ENCODE results near the gene VARS2.
A peak's percentile ranks its signal among the peaks of the same experiment; 100 is the strongest.
"Not testable (repeated sequence)": the region's sequence is repeated elsewhere in the genome, so short reads cannot be mapped to it uniquely, and the experiment has no call there.

VARS2 gene

DNA sequence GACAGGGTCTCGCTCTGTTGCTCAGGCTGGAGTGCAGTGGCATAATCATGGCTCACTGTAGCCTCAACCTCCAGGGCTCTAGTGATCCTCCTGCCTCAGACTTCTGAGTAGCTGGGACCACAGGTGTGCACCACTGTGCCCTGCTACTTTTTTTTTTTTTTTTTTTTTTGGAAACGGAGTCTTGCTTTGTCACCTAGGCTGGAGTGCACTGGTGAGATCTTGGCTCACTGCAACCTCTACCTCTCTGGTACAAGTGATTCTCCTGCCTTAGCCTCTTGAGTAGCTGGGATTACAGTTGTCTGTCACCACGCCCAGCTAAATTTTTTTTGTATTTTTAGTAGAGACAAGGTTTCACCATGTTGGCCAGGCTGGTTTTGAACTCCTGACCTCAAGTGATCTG lies 13.0 kb downstream of the VARS2 start:
- DNase-seq (ENCODE audit: low read depth in 4 of 4, low spot score in 1 of 4), result not testable (repeated sequence)

DNA sequence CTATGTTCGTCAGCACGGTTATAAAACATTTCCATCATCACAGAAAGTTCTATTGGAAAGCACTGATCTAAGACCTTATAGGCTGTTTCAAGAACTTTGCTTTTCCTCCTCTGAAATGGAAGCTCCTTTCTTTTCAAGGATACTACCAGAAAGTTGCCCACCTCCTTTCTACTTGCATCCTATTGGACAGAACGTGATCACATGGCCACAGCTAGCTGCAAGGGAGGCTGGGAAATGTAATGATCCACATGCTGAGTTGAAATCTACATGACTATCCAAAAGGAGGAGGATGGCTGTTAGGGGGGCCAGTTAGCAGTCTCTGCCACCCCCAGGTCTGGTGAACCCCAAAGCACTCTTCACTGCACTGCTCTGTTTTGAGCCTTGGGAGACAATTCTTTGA lies 14.6 kb downstream of the VARS2 start:
- DNase-seq (ENCODE audit: low read depth in 4 of 4, low spot score in 1 of 4), result no peak

DNA sequence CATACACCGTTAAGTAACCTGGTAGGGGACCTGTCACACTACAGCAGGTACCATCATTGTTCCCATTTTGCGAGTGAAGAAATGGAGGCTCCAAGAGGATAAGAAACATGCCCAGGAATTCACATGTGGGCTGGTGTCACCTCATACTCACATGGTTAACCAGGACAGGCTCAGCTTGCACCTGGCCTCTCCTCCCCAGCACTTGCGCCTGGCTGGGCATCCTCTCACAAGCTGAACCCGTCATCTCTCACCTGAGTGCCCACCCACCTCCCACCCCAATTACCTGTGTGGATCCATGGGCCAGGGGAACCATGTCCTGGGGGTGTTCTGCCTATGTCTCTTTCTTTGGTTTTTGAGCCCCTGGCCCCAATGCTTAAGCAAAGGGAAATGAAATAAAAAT lies 16.5 kb downstream of the VARS2 start:
- DNase-seq (ENCODE audit: low read depth in 4 of 4, low spot score in 1 of 4), result no peak

DNA sequence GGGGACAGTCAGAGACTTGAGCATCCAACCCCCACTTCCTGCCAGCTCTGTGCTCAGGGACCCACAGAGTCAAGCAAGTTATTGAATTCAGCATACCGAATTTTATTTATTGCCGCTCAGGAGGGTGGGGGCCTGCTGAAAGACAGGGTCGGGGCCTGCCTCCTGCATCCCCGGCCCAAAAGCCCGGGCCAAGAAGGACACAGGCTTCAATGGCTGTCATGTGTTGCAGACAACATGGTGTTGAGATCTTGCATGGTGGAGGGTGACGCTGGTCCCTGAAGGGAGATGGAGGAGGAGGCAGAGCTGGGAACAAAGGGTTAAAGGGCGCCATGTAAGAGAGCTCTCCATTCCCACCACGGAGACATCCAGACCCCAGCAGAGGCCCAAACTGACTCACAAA lies 17.2 kb downstream of the VARS2 start:
- DNase-seq (ENCODE audit: low read depth in 4 of 4, low spot score in 1 of 4), result no peak

DNA sequence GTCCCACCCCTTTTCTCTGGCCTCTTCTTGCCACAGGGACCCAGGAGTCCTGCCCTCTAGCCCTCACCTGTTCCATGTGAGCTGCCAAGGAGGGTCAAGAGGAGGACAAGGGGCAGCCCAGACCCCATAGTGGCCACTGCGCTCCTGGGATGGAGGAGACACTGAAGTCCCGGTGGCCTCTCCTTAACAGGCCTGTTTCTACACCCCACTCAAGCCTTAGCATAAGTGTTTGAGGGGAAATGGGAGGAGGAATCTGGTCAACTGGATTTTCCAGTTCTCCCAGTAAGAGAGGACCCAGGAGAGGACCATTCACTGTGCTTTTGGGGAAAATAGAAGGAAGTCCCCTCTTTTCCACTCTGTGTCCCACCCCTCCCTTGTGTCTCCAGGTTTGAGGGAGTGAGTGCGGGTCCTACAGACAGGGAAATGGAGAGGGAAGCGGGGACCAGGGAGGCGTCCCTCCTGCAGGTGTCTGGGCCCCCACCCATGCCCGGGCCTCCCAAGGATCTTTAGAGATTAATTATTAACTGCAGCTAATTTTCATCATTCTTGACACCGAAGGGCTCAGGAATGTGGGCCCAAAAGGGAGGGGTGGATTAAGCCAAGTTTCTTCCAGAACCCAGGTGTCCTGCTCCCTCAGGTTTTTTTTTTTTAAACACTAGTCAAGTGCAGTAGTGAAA lies 18.1 kb downstream of the VARS2 start, which contains the start of gene SFTA2:
Gene SFTA2 (minus strand): TSS at position 202 of the 677 bp plus-strand sequence. CDS start 74 bp downstream, at position 128.
- no peak for DNase-seq (ENCODE audit: low read depth in 4 of 4, low spot score in 1 of 4)

DNA sequence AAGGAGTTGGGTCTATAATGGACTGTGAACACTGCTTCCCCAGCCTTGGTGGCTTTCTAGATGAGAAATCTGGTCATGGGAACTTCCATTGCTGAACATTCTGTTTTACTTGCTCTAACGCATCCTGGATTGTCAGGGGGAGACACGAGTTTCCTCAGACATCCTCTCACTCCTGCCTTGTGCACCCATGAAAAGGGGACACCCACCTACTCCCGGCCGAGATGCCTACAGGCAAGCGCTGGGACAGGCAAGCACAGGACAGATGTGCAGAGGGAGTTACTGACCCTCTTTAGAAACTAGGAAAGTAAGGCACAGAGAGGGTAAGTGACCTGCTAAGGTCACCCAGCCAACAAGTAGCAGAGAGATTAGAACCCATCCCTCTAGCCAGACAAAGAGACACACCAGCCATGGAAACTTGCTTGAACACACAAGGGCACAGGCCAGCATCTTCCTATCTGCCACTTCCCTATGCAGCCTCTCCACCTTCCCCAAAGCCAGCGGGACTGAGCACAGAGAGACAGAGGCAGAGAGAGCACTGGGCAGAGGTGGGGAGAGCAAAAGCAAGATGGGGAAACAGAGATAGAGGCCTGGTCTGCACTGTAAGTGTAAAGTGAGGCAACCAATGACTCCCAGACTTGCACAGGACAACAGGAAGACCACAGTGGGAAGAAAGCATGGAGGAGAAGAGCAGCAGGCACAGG lies 18.8 kb downstream of the VARS2 start:
- DNase-seq (ENCODE audit: low read depth in 4 of 4, low spot score in 1 of 4), result no peak

DNA sequence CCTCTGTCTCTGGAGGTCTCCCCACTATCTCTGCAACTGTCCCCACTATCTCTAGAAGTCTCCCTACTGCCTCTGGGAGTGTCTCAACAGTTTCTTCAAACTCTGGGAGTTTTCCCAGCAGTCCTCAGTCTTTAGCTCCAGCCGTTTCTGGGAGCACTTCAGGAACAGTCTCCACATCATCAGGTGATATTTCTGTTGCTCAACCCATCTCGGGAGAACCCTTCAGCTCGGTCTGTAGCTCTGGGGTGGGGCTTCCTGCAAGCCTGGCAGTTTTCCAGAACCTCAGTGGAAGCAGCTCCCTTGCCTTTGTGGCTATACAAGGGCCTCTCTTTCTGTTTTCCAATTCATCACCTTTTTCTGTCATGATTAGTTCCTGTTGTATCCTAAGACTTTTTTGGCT lies 21.0 kb downstream of the VARS2 start:
- no peak for DNase-seq (ENCODE audit: low read depth in 4 of 4, low spot score in 1 of 4)

DNA sequence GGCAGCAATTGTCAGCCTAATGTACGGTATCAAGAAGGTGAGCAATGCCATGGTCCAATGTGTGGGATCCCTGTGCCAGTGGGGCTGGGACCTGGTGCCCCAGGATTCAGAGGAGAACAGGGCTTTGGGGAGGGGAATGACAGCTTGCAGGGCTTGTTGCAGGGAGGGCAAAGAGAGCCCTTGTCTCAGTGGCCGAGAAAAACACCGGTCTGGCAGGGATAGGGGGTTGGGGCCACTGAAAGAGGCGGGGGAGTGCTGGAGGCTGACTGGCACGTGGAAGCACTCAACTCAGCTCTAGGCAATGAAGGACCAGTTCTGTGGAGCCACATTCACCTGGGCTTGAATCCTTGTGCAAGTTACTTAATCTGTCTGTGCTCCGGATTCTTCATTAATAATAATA lies 23.2 kb downstream of the VARS2 start:
- DNase-seq (ENCODE audit: low read depth in 4 of 4, low spot score in 1 of 4), result no peak

DNA sequence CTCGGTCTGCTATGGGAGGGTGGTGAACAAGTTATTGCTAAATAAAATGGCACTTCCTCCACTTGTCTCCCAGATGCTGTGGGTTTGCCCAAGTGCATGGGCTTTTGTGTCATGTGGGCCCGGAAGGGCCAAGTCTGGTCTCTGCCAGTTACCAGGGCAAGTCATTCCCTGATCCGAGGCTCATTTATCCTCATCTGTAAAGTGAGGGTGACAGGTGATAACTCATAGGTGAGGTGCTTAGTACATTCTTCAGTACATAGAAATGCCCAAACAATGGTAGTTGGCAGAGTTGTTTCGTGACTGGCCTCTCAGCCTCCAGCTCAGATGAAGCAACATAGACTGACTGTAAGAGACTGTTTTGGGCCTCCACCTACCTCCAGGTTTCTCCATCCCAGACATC lies 24.7 kb downstream of the VARS2 start:
- DNase-seq (ENCODE audit: low read depth in 4 of 4, low spot score in 1 of 4), result no peak

DNA sequence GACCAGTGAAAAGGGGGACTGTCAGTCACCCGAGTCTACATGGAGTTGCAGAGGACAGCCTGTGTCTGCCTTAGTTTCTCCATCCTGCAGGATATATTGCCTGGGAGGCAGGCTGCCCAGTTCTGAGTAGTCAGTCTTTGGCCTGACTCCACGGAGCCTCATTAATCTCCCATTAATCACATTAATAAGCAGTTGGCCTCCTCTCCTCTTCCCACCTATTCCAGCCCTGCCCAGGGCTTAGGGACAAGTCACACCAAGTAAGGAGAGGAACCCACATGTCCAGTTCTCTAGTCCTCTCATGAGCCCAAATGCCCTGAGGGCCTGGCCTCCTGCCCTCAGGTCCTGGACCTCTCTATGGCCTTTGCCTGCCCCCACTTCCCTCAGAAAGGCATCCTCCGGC lies 25.4 kb downstream of the VARS2 start:
- DNase-seq (ENCODE audit: low read depth in 4 of 4, low spot score in 1 of 4), result no peak

DNA sequence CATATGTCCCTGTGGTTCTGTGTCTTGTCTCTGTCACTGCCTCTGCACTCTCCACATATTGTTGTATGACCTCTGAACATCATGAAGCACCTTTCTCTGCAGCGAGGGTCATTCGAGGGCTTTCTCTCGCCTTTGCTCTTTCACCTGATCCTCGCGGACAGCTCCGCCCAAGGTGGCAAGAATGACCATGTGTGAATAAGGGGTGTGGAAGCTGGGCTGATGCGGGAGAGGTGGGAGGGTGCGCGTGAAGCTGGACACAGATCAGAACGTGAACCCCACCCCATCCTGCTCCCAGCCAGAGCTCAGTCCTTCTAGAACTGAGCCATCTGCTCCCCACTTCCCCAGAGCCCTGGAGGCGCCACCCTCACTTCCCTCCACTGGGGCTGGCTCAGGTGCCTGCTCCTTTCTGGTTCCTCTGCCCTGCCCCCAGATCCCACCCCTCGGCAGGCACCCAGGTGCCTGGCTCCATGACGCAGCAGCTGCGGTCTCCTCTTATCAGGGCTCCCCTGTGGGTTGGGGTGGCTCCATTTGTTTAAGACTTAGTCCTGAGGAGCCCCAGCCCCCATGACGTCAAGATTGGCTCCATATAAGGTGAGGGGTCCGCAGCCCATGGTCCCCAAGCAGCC lies 26.4 kb downstream of the VARS2 start, which contains the start of gene MUCL3:
Gene MUCL3 (plus strand): TSS at position 613 of the 626 bp plus-strand sequence. CDS start 27 bp downstream, outside the sequence.
- no peak for DNase-seq (ENCODE audit: low read depth in 4 of 4, low spot score in 1 of 4)

DNA sequence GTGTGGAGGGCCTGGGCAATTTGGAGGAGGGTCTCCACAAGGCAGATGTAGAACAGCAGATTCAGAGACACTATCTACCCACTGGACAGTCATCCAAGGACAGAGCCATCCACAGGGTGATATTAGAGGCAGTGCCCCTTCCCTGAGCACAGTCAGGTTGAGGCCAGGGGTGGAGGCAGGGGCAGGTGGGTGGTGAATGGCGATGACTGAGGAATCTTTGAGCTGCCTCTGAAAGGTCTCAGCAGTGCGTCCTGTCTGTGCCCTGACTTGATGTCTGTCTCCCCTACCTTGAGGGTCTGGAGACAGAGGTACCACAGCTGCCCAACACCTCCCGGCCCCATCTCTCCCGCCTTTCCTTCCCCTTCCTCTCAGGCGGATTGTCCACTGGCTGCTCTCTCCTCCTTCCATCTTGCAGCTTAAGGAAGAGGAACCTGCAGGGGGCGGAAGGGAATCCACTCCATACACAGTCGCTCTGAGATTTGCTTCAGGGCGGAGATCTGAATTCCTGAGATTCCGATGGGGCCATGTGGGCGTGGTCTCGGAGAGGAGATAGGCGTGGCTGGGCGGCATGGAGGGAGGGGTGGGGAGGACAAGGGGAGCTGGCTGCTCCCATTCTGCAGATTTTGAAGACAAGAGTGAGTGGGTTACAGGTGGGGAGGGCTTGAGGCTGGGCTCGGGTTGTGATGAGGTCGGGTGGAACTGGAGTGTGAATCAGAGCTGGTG lies 28.5 kb downstream of the VARS2 start:
- DNase-seq (ENCODE audit: low read depth in 4 of 4, low spot score in 1 of 4), result no peak

DNA sequence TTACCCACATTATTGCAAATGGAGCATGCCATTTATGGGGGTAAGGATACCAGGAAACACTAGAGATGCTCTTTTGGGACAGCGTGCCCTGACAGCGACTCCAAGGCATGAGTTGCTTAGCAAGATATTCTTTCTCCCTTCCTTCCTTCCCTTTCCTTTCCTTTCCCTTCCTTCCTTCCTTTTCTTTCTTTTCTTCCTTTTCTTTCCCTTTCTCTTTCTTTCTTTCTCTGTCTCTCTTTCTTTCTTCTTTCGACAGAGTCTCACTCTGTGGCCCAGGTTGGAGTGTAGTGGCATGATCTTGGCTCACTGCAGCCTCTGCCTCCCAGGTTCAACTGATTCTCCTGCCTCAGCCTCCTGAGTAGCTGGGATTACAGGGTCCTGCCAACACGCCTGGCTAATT lies 30.0 kb downstream of the VARS2 start:
- DNase-seq (ENCODE audit: low read depth in 4 of 4, low spot score in 1 of 4), result no peak

DNA sequence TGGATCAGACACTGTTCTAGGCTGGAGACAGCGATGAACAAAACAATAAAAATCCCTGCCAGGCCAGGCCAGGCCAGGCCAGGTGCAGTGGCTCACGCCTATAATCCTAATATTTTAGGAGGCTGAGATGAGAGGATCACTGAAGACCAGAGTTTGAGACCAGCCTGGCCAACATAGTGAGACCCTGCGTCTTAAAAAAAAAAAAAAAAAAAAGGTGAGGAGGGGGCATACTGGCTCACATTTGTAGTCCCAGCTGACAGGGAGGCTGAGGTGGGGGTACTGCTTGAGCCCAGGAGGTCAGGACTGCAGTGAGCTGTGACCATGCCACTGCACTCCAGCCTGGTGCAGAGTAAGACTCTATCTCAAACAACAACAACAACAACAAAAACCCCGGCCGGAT lies 31.2 kb downstream of the VARS2 start:
- no peak for DNase-seq (ENCODE audit: low read depth in 4 of 4, low spot score in 1 of 4)

DNA sequence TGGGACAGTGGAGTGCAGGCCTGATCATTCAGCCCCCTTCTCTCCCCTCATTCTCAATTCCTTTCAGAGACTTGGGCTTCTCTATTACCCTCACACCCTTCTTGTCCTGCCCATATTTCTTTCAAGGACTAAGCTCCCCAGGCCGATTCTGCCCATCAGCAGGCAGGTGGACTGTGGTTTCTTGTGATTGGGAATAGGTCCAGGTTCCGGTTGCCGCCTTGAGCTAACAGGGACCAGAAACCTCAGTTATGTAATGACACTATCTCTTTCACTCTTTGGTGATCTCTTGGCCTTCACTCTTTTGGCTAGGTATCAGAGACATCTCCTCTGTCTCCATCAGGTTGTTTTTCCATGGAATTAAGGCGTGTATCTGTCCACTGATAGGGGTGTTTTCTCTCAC lies 33.2 kb downstream of the VARS2 start:
- DNase-seq (ENCODE audit: low read depth in 4 of 4, low spot score in 1 of 4), result no peak

DNA sequence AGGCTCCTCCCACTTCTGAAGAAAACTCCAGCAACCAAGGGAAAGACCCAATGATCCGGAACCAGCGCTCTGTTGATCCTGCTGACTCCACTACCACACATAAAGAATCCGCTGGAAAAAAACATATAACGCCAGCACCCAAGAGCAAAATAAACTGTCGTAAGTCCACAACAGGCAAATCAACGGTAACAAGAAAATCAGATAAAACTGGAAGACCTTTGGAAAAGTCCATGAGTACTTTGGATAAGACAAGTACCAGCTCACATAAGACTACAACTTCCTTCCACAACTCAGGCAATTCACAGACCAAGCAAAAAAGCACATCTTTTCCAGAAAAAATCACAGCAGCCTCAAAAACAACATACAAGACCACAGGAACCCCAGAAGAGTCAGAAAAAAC lies 34.8 kb downstream of the VARS2 start:
- DNase-seq (ENCODE audit: low read depth in 4 of 4, low spot score in 1 of 4), result no peak

DNA sequence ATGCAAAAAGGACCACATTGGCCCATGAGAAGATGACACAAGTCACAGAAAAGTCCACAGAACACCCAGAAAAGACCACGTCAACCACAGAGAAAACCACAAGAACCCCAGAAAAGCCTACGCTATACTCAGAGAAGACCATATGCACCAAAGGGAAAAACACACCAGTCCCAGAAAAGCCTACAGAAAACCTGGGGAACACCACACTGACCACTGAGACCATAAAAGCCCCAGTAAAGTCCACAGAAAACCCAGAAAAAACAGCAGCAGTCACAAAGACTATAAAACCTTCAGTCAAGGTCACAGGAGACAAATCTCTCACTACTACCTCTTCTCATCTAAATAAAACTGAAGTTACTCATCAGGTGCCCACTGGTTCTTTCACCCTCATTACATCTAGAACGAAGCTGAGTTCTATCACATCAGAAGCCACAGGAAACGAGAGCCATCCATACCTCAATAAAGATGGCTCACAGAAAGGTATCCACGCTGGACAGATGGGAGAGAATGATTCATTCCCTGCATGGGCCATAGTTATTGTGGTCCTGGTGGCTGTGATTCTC lies 38.0 kb downstream of the VARS2 start:
- no peak for DNase-seq (ENCODE audit: low read depth in 4 of 4, low spot score in 1 of 4)

DNA sequence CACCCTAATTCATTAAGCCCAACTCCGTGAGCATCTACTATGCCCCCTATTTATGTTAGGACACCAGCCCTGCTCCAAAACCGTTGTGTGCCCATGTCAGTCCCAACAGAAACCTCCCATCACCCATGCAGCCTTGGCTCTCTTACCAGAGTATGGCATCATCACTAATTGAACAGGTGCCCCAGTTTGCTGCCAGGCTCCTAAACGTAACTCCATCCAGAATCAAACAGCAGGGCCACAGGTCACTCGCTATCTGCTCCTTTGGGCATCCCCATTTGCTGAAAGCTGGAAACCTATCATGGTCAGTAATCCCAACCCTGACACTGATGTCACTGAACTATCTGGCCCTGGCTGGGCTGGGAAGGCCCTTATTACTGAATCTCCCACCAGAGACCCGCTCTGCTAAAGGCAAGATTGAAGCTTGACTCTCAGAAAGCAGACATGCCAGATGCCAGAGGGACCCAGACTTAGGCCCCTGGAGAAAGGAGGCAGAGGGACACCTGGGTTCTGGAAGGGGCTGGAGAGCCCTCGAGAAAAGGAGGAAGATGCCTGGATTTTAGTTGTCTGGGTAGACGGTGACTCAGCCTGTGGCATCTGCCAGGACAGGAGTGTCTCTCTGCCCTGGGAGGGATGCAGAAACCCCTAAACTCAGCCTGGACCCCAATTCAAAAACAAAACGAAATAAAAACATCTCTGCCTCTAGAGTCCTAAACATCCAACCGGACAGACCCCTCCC lies 40.8 kb downstream of the VARS2 start:
- no peak for DNase-seq (ENCODE audit: low read depth in 4 of 4, low spot score in 1 of 4)

DNA sequence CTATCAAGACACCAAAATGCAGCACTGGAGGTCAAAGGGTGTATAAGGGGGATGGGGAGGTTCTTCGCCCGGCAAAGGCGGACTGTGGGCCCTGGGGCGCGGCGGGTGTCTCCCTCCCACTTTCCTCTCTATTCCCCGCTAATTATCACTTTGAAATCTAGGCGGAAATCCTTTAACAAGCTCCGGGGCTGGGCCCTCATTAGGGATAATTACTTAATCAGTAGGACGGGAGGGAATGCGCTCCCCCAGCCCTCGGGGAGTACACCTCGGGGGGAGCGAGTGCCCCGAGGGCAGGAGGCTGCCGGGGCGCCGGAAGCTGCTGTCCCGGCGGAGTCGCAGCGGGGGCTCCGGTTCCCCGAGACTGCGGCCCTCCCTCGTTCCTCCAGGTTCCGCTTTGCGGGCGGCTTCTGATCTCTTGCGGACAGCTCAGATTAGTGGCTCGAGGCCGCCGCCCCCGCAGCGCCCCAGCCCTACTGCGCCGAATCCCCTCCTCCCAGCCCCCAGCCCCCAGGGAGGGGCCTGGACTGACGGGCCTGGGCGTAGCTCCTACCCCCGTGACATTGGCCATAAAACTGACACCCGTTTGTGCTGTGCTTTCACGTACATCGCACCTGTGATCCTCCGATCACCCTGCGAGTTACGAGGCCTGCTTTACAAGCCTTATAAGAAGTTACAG lies 41.5 kb downstream of the VARS2 start:
- DNase-seq (ENCODE audit: low read depth in 4 of 4, low spot score in 1 of 4), result peak; percentile 46 to 78 (median 62)

DNA sequence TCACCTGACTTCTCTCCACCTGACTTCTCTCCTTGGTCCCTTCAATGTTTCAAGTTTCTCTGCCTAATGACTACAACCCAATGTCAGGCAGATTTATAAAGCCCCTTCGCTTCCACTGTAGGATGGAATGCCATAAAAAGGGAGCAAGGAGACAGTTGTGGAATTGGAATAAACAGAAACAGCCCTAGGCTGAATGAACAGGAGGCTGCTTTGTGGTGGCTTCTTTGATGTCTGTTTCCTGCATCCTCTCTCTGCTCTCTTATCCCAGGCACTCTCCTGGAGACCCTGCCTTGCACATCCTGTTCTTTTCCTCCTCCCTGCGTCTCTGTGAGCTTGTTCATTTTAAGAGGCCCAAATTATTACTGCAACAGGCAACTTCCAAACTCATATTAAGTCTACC lies 43.7 kb downstream of the VARS2 start:
- DNase-seq (ENCODE audit: low read depth in 4 of 4, low spot score in 1 of 4), result no peak

All from stimulated activated CD4-positive, alpha-beta T cell treated with anti-CD3 and anti-CD28 coated beads, Interleukin-1b, Interleukin-23, amount 100 ng/mL, for 24 hours (primary cell).